ENCODE measurements around the gene TNIP1. TPM values are rescaled to one million over a fixed set of nuclear protein-coding genes. Genes with fewer than 3 reads are reported as not detected.

Gene TNIP1
- total RNA-seq, 2 donors from 2014 or later = 51.3 to 52.2 TPM

GRCh38 chr5:151039665-151040064 is 41.2 kb downstream of the TNIP1 start:
- Histone ChIP-seq H3K4me3 (ENCODE audit: low read length) (no peak overlapping the region), H3K9me3 (ENCODE audit: control insufficient read depth, low read length) (no peaks in the 10 kb centered on the region), H3K36me3 (ENCODE audit: control insufficient read depth, insufficient read depth, low read length) (peaks cover 45% of the 10 kb centered on the region), H3K27ac (ENCODE audit: low read depth, low read length) (no peak overlapping the region), H3K27me3 (ENCODE audit: control insufficient read depth, insufficient read depth, low read length, poor library complexity, severe bottlenecking) (no peaks in the 10 kb centered on the region), H3K9ac (ENCODE audit: extremely low read depth, low read length, poor library complexity, severe bottlenecking) (no peak overlapping the region), H3K4me1 (ENCODE audit: control insufficient read depth, insufficient read depth, low read length) (peaks cover 17% of the 10 kb centered on the region)
- Mint-ChIP-seq H3K27me3 (ENCODE audit: insufficient read depth) (no peaks in the 10 kb centered on the region), H3K4me1 (peaks cover 35% of the 10 kb centered on the region), H3K27ac (no peak overlapping the region), H3K9me3 (no peaks in the 10 kb centered on the region), H3K36me3 (ENCODE audit: low read depth) (peaks cover 52% of the 10 kb centered on the region), H3K4me3 (no peak overlapping the region)
- TF ChIP-seq CTCF (conservative IDR thresholded peaks at IDR 0.05) = no peak
- 97 to 99% methylated on average over 7 to 9 of the region's 9 CpGs for WGBS, 2 experiments (ENCODE audit: insufficient coverage in 1 of 2, insufficient read length in 1 of 2)
- no peak for DNase-seq

GRCh38 chr5:151038801-151039238 is 42.0 kb downstream of the TNIP1 start:
- Mint-ChIP-seq H3K4me1 (peaks cover 35% of the 10 kb centered on the region), H3K4me3 (no peak overlapping the region), H3K27me3 (ENCODE audit: insufficient read depth) (no peaks in the 10 kb centered on the region), H3K36me3 (ENCODE audit: low read depth) (peaks cover 56% of the 10 kb centered on the region), H3K27ac (no peak overlapping the region), H3K9me3 (no peaks in the 10 kb centered on the region)
- Histone ChIP-seq H3K9me3 (ENCODE audit: control insufficient read depth, low read length) (no peaks in the 10 kb centered on the region), H3K4me1 (ENCODE audit: control insufficient read depth, insufficient read depth, low read length) (peaks cover 17% of the 10 kb centered on the region), H3K36me3 (ENCODE audit: control insufficient read depth, insufficient read depth, low read length) (peaks cover 48% of the 10 kb centered on the region), H3K9ac (ENCODE audit: extremely low read depth, low read length, poor library complexity, severe bottlenecking) (no peak overlapping the region), H3K27me3 (ENCODE audit: control insufficient read depth, insufficient read depth, low read length, poor library complexity, severe bottlenecking) (no peaks in the 10 kb centered on the region), H3K27ac (ENCODE audit: low read depth, low read length) (no peak overlapping the region), H3K4me3 (ENCODE audit: low read length) (no peak overlapping the region)
- no peak for DNase-seq
- WGBS, 2 experiments (ENCODE audit: insufficient coverage in 1 of 2, insufficient read length in 1 of 2) = 89 to 95% methylated on average over 6 to 7 of the region's 7 CpGs
- no peak for TF ChIP-seq CTCF (conservative IDR thresholded peaks at IDR 0.05)

GRCh38 chr5:151038412-151038745 is 42.5 kb downstream of the TNIP1 start:
- Histone ChIP-seq H3K9me3 (ENCODE audit: control insufficient read depth, low read length) (no peaks in the 10 kb centered on the region), H3K4me3 (ENCODE audit: low read length) (no peak overlapping the region), H3K9ac (ENCODE audit: extremely low read depth, low read length, poor library complexity, severe bottlenecking) (no peak overlapping the region), H3K27me3 (ENCODE audit: control insufficient read depth, insufficient read depth, low read length, poor library complexity, severe bottlenecking) (no peaks in the 10 kb centered on the region), H3K36me3 (ENCODE audit: control insufficient read depth, insufficient read depth, low read length) (peaks cover 50% of the 10 kb centered on the region), H3K4me1 (ENCODE audit: control insufficient read depth, insufficient read depth, low read length) (peaks cover 17% of the 10 kb centered on the region), H3K27ac (ENCODE audit: low read depth, low read length) (peak overlapping the region; percentile 24)
- no peaks in the 10 kb centered on the region for H3K9me3 Mint-ChIP-seq
- H3K36me3 Mint-ChIP-seq (ENCODE audit: low read depth) = peaks cover 57% of the 10 kb centered on the region
- H3K27ac Mint-ChIP-seq = no peak overlapping the region
- H3K4me3 Mint-ChIP-seq = no peak overlapping the region
- H3K27me3 Mint-ChIP-seq (ENCODE audit: insufficient read depth) = no peaks in the 10 kb centered on the region
- DNase-seq = no peak
- WGBS, 2 experiments (ENCODE audit: insufficient coverage in 1 of 2, insufficient read length in 1 of 2) = 94 to 95% methylated on average over 5 to 8 of the region's 8 CpGs
- TF ChIP-seq CTCF (conservative IDR thresholded peaks at IDR 0.05) = no peak
- H3K4me1 Mint-ChIP-seq = peaks cover 35% of the 10 kb centered on the region

Data from endodermal cell (in vitro differentiated cells).